ENCODE results near the gene IQCH. TPM values are rescaled to one million over a fixed set of nuclear protein-coding genes. Genes with fewer than 3 reads are reported as not detected.

Gene IQCH
- total RNA-seq, 4 donors from 2014 or later: 0.66 to 3.0 (median 2.0) TPM

DNA sequence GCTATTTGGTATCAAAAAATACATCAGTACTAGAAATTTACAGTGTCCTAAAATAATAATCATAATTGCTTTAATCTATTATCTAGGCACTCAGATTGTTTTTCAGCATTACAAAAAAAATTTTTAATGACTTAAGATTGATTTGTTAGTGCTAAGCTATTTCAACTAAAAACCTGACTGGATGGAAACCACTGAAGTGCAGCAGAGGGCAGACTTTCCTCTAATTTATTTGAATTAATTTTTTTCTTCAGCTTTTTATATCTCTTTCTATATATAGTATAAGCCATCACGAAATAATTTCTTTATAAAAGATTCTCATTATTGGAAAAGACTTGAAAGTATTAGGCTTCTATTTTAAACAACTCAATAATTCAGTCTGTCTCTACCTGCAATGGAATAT lies 131.4 kb downstream of the IQCH start:
- Histone ChIP-seq H3K27ac (no peak overlapping the region), H3K9me3 (no peaks in the 10 kb centered on the region), H3K27me3 (no peaks in the 10 kb centered on the region), H3K4me3 (no peak overlapping the region), H3K4me1 (no peaks in the 10 kb centered on the region), H3K36me3 (no peaks in the 10 kb centered on the region)
- no peak for DNase-seq (ENCODE audit: low spot score in 2 of 2)
- TF ChIP-seq, protein P1, sequence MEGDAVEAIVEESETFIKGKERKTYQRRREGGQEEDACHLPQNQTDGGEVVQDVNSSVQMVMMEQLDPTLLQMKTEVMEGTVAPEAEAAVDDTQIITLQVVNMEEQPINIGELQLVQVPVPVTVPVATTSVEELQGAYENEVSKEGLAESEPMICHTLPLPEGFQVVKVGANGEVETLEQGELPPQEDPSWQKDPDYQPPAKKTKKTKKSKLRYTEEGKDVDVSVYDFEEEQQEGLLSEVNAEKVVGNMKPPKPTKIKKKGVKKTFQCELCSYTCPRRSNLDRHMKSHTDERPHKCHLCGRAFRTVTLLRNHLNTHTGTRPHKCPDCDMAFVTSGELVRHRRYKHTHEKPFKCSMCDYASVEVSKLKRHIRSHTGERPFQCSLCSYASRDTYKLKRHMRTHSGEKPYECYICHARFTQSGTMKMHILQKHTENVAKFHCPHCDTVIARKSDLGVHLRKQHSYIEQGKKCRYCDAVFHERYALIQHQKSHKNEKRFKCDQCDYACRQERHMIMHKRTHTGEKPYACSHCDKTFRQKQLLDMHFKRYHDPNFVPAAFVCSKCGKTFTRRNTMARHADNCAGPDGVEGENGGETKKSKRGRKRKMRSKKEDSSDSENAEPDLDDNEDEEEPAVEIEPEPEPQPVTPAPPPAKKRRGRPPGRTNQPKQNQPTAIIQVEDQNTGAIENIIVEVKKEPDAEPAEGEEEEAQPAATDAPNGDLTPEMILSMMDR (IDR thresholded peaks at IDR 0.05): no peak
- no peak for TF ChIP-seq POLR2A (IDR thresholded peaks at IDR 0.05)
- no peak for TF ChIP-seq EP300 (IDR thresholded peaks at IDR 0.05)
- WGBS, 2 donors: 30 to 40% methylated on average over 1 of the region's 1 CpG

DNA sequence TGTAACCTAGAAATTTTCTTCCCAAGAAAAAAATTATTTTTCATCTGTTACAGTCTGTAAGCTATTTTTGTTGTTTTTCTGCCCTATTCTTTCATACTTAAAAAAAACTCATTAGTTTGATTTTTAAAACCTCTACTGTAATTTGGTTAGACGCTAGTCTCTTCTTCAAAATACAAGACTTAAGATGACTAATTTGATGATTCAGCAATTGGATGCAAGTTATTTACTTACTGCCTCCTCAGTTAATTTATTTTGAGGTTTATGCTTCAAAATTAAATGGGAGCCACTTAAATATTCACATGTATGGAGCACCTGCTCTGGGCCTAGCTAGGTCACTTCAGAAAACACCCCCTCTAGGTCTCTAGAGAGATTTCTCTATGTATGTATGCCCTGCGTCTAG lies 132.4 kb downstream of the IQCH start:
- H3K4me1 ChIP-seq: no peaks in the 10 kb centered on the region
- no peak for TF ChIP-seq POLR2A (IDR thresholded peaks at IDR 0.05)
- TF ChIP-seq, protein P1 (IDR thresholded peaks at IDR 0.05): no peak
- TF ChIP-seq EP300 (IDR thresholded peaks at IDR 0.05): no peak
- H3K4me3 ChIP-seq: no peak overlapping the region
- no peaks in the 10 kb centered on the region for H3K9me3 ChIP-seq
- 92 to 95% methylated on average over 2 of the region's 2 CpGs for WGBS, 2 donors
- no peak overlapping the region for H3K27ac ChIP-seq
- no peaks in the 10 kb centered on the region for H3K36me3 ChIP-seq
- no peak for DNase-seq (ENCODE audit: low spot score in 2 of 2)
- no peaks in the 10 kb centered on the region for H3K27me3 ChIP-seq

DNA sequence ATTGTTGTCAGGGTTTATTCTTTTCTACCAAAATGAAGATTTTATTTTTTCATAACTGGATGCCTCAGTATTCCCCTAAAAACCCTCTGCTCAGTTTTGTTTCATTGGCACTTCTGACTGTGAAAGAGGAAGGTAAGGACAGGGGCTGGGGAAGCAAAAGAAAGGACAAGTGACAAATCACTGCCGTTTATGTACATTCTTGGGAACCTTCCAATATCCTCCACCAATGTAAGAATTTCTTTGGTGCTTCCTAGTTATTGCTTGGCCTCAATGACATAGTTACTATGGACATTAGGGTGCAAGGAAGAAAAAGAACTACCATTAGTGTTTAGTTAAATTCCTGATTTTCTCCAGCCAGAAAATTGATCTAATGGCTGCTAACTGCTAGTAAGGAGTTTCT lies 135.4 kb downstream of the IQCH start:
- TF ChIP-seq POLR2A (IDR thresholded peaks at IDR 0.05) (no peak), EP300 (IDR thresholded peaks at IDR 0.05) (no peak)
- TF ChIP-seq, protein P1 (IDR thresholded peaks at IDR 0.05): no peak
- no peak overlapping the region for H3K27ac ChIP-seq
- no peaks in the 10 kb centered on the region for H3K9me3 ChIP-seq
- H3K36me3 ChIP-seq: no peaks in the 10 kb centered on the region
- H3K27me3 ChIP-seq: no peaks in the 10 kb centered on the region
- H3K4me1 ChIP-seq: no peaks in the 10 kb centered on the region
- H3K4me3 ChIP-seq: no peak overlapping the region
- no peak for DNase-seq (ENCODE audit: low spot score in 2 of 2)
- WGBS, 2 donors: 41 to 42% methylated on average over 1 of the region's 1 CpG

DNA sequence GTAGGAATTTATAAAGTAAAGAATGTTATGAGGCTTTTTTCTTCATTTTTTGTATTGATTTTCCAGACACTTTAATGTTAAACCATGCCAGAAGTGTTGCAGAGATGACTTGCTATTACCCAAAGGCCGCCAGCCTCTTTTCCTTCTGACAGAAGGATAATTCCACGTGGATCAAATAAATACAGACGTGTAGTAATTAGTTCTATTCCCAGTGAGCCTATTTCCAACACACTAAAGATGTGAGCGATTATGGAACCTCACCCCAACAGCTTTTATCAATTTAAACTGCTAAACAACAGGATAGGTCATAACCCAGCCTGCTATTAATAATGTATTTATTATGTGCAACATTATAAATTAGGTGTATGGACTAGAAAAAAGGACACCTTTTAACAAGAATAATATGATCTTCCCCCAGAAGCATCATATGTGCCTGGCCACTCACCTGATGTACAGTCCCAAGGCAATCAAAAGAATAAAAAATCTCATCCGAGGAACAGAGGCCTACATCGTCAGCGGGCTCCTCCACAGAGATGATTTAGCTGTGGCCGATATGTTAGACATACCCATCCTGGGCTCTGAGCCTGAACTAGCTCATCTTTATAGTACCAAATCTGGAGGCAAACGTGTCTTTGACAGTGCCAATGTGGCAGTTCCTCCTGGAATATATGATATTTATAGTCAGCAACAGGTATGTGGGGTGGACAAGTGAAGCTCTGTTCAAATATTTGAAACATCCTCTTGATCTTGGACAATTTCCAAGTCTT lies 140.5 kb downstream of the IQCH start:
- Histone ChIP-seq H3K36me3 (no peaks in the 10 kb centered on the region), H3K4me1 (no peaks in the 10 kb centered on the region), H3K27me3 (no peaks in the 10 kb centered on the region), H3K9me3 (no peaks in the 10 kb centered on the region), H3K27ac (no peak overlapping the region), H3K4me3 (no peak overlapping the region)
- WGBS, 2 donors: 71 to 75% methylated on average over 9 of the region's 9 CpGs
- TF ChIP-seq POLR2A (IDR thresholded peaks at IDR 0.05): no peak
- DNase-seq (ENCODE audit: low spot score in 2 of 2): no peak

DNA sequence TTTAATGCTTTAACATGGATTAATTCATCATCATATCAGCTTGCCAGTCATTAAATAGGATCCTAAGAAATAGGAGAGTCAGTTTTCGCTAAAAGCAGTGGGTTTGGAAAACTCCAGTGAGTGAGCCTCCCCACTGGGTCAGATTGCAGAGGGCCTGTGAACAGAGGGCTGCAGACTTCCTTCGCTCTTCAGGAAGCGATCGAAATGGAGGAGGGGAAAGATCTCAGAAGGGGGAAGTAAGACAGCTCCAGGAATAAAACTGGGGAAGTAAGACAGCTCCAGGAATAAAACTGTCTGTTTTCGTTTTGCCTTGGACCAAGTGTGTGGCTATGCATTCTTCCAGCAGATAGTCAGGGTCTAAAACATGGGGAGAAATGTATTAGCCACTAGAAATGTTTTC lies 141.5 kb downstream of the IQCH start:
- WGBS, 2 donors: 68 to 78% methylated on average over 5 of the region's 5 CpGs
- Histone ChIP-seq H3K9me3 (no peaks in the 10 kb centered on the region), H3K27me3 (no peaks in the 10 kb centered on the region), H3K4me3 (no peak overlapping the region), H3K4me1 (no peaks in the 10 kb centered on the region), H3K27ac (no peak overlapping the region), H3K36me3 (no peaks in the 10 kb centered on the region)
- no peak for TF ChIP-seq EP300 (IDR thresholded peaks at IDR 0.05)
- DNase-seq (ENCODE audit: low spot score in 2 of 2): no peak

DNA sequence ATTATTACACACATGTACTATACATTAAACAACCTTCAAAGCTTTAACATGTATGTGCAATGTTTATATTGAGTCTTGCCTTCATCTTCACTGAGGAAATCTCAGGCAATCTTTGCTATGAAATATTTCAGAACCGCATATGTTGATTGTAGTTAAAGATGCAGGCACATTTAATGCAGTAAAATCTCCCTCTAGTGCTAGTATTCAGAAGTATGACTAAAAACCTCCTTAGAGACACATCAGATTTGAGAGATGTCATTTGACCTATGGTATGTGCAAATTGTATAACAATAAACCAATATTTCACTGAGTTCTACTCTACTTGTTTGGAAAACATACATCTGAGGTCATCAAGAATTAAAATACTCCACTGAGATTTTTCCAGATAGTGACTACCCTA lies 142.6 kb downstream of the IQCH start:
- WGBS, 2 donors: 58 to 74% methylated on average over 1 of the region's 1 CpG
- Histone ChIP-seq H3K36me3 (no peaks in the 10 kb centered on the region), H3K4me1 (no peaks in the 10 kb centered on the region), H3K27ac (no peak overlapping the region), H3K27me3 (no peaks in the 10 kb centered on the region), H3K9me3 (no peaks in the 10 kb centered on the region), H3K4me3 (no peak overlapping the region)
- no peak for DNase-seq (ENCODE audit: low spot score in 2 of 2)
- no peak for TF ChIP-seq EP300 (IDR thresholded peaks at IDR 0.05)
- TF ChIP-seq, protein P1 (IDR thresholded peaks at IDR 0.05): no peak
- no peak for TF ChIP-seq POLR2A (IDR thresholded peaks at IDR 0.05)

Measured in tibial nerve (tissue), 4 donors.